ENCODE results near the gene GLCE.

- TF ChIP-seq EZH2 (IDR thresholded peaks at IDR 0.05; ENCODE audit: insufficient read depth, poor library complexity, severe bottlenecking) (no peak), EZH2phosphoT487 (IDR thresholded peaks at IDR 0.05; ENCODE audit: insufficient read depth, low read depth) (no peak)
These were observed 662 bp upstream of the GLCE start for GRCh38 chr15:69159805-69160140.

All from GM23248 (cell line).